ENCODE data around the gene KIF4A. TPM values are rescaled to one million over a fixed set of nuclear protein-coding genes. Genes with fewer than 3 reads are reported as not detected.

The KIF4A gene
- total RNA-seq, 4 donors from 2014 or later: 0.39 to 1.8 (median 0.99) TPM

DNA sequence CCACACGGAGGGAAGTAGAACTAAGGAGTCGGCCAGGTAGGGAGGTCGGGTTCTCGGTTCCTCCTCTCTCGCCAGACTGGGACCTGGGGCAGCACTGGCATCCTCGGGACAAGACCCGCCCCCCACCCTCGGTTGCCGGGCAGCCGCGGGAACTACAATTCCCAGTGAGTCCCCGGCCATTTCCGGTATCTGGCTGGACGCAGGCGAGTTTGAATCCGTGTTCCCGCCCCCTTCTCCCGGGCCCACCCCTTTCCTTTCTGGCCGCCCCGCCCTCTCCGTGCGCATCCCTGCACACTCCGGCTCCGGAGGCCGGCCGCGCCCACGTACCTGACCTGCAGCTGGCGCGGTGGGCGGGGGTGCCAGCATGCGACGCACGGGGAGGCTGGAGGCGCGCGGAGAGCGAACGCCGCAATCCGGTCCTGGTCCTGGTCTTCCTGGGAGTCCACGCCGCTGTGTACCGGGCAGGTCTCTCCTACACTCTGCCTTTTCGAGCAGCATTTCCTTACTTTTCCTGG is 144.5 kb downstream of the KIF4A start:
- WGBS, 2 donors: 0 to 45% methylated on average over 4 to 45 of the region's 45 CpGs
- intact Hi-C loops (cut with DNase I; ENCODE audit: low total_unique reads): no loop called here
- peak overlapping the region; percentile 32 for H3K4me3 ChIP-seq (ENCODE audit: low read depth, poor library complexity, severe bottlenecking)
- DNase-seq (ENCODE audit: low spot score in 2 of 2): peak; percentile 74 to 96
- TF ChIP-seq POLR2A (IDR thresholded peaks at IDR 0.05): no peak
- TF ChIP-seq CTCF (IDR thresholded peaks at IDR 0.05): no peak

DNA sequence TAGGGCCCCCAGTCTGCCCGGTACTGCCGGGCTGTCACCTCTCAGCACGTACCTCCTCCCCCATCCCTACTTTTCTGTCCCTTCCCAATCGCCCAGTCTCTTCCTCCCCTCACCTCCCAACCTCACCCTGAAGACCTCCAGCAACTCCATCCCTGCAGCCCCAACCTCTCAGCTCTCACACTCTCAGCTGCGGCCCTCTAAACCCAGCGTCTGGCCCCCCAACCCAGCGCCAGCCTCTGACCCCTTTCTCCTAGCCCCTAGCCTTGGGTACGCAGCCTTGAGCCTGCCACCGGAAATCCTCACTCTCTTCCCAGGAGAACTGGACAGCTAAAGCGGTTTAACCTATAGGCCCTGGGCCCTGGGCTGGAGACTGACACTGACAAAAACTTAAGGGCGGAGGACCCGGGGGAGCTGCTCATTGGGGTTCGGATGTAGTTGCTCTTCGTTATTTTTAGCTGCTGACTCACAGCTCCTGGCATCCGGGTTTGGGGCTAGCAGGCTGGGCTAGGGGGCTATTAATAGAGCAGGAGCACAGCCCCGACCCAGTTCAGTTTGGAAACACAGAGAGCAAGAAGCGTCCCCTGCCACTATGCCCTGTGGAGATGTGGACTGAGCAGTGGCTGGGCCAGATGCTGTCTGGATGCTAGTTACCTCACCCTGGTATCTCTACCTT is 145.1 kb downstream of the KIF4A start:
- 18 to 49% methylated on average over 14 to 17 of the region's 17 CpGs for WGBS, 2 donors
- H3K4me3 ChIP-seq (ENCODE audit: low read depth, poor library complexity, severe bottlenecking): no peak overlapping the region
- peak in 1 of 2 donors; percentile 84 for DNase-seq (ENCODE audit: low spot score in 2 of 2)
- intact Hi-C loops (cut with DNase I; ENCODE audit: low total_unique reads): no loop called here
- TF ChIP-seq CTCF (IDR thresholded peaks at IDR 0.05) (no peak), POLR2A (IDR thresholded peaks at IDR 0.05) (no peak)

- DNase-seq (ENCODE audit: low spot score in 2 of 2): no peak
- H3K4me3 ChIP-seq (ENCODE audit: low read depth, poor library complexity, severe bottlenecking): no peak overlapping the region
- intact Hi-C loops (cut with DNase I; ENCODE audit: low total_unique reads): no loop called here
- 33 to 47% methylated on average over 15 to 16 of the region's 16 CpGs for WGBS, 2 donors
- TF ChIP-seq CTCF (IDR thresholded peaks at IDR 0.05) (no peak), POLR2A (IDR thresholded peaks at IDR 0.05) (no peak)
Observed at GRCh38 chrX:70436343-70436742, 146.4 kb downstream of the KIF4A start.

- intact Hi-C loops (cut with DNase I; ENCODE audit: low total_unique reads): no loop called here
- TF ChIP-seq CTCF (IDR thresholded peaks at IDR 0.05) (no peak), POLR2A (IDR thresholded peaks at IDR 0.05) (no peak)
- 27 to 34% methylated on average over 2 of the region's 2 CpGs for WGBS, 2 donors
- no peak overlapping the region for H3K4me3 ChIP-seq (ENCODE audit: low read depth, poor library complexity, severe bottlenecking)
- no peak for DNase-seq (ENCODE audit: low spot score in 2 of 2)
Observed at GRCh38 chrX:70437011-70437410, 147.1 kb downstream of the KIF4A start.

GRCh38 chrX:70437921-70438665 is 148.2 kb downstream of the KIF4A start:
- intact Hi-C loops (cut with DNase I; ENCODE audit: low total_unique reads): no loop called here
- WGBS, 2 donors: 66 to 69% methylated on average over 8 of the region's 8 CpGs
- no peak for TF ChIP-seq CTCF (IDR thresholded peaks at IDR 0.05)
- no peak for TF ChIP-seq POLR2A (IDR thresholded peaks at IDR 0.05)
- H3K4me3 ChIP-seq (ENCODE audit: low read depth, poor library complexity, severe bottlenecking): no peak overlapping the region
- DNase-seq (ENCODE audit: low spot score in 2 of 2): no peak
